Body of pancreas (tissue), 4 donors: ENCODE data around the gene RSF1. TPM values are rescaled to one million over a fixed set of nuclear protein-coding genes. Genes with fewer than 3 reads are reported as not detected.

Source experiments
- ATAC-seq: fragments of 150-250 bp; one replicate; pipeline ENCODE4 v1.9.1; 2016
- DNase-seq, 4 donors: peaks; one replicate each; pipeline ENCODE4 v3.0.0-alpha.2; 2019
- H3K27ac ChIP-seq, 4 donors: fragments of 200-600 bp; sonication (generic); 1 replicate in 3 of 4; 2 replicates in 1 of 4; pipeline versions ENCODE4 v1.5.1 to v1.6.1; 2016 to 2019; ENCODE audit warnings: mild to moderate bottlenecking in 1 of 4, mixed read lengths in 1 of 4, moderate library complexity in 1 of 4
- H3K27me3 ChIP-seq, 2 donors: fragments of 200-600 bp; sonication (generic); one replicate each; pipeline ENCODE4 v1.6.0; 2016; ENCODE audit warnings: mild to moderate bottlenecking in 1 of 2
- H3K36me3 ChIP-seq, 2 donors: fragments of 200-600 bp; sonication (generic); replicated peaks in 1 of 2; 2 replicates each; pipeline ENCODE4 v1.5.1; 2016; ENCODE audit warnings: low read depth in 2 of 2; ENCODE audit not compliant: insufficient read depth in 1 of 2
- H3K4me1 ChIP-seq: fragments of 200-600 bp; sonication (generic); one replicate; pipeline ENCODE4 v1.6.0; 2016
- H3K4me3 ChIP-seq, 2 donors: fragments of 200-600 bp; sonication (generic); 1 replicate in 1 of 2; 2 replicates in 1 of 2; pipeline ENCODE4 v1.5.1; 2016 to 2019
- H3K9me3 ChIP-seq, 3 donors: fragments of 200-600 bp; sonication (generic); 1 replicate in 2 of 3; 2 replicates in 1 of 3; pipeline ENCODE4 v1.5.1; 2016
- CTCF ChIP-seq, 7 experiments: fragments of 450-650 bp in 4 of 7; fragments of 200-600 bp in 3 of 7; sonication (generic) in 3 of 7; IDR thresholded peaks; one replicate each; pipeline ENCODE4 v1.5.1; 2016 to 2019; ENCODE audit warnings: antibody characterized with exemption in 7 of 7
- POLR2A ChIP-seq, 3 donors: fragments of 450-650 bp; IDR thresholded peaks; one replicate each; pipeline ENCODE4 v1.6.1; 2016; ENCODE audit warnings: antibody characterized with exemption in 3 of 3, mild to moderate bottlenecking in 2 of 3
- WGBS, 2 donors: methylation state at CpG; one replicate each; pipeline ENCODE4 v1.1.5; 2017; 5-methylcytosine and 5-hydroxymethylcytosine counted together
- intact Hi-C: fragments of 100-400 bp; cut with DNase I; formaldehyde crosslinking; loops from one replicate; pipeline ENCODE4 v1.15.1; 2023
- total RNA-seq, 2 donors: library from RNA; depleted of rRNA; stranded (reverse); fragments of >200 nt; gene quantifications; one replicate each; pipeline ENCODE4 v1.1.0, GENCODE V29; 2016

RSF1 gene
- total RNA-seq, 2 donors from 2014 or later: 18.2 to 129 TPM

- H3K4me3 ChIP-seq: no peak overlapping the region
- no peaks in the 10 kb centered on the region for H3K9me3 ChIP-seq
- no peaks in the 10 kb centered on the region for H3K36me3 ChIP-seq
- peaks cover 6% of the 10 kb centered on the region for H3K4me1 ChIP-seq
- DNase-seq: no peak
- no peak overlapping the region for H3K27ac ChIP-seq
- H3K27me3 ChIP-seq: no peaks in the 10 kb centered on the region
- no peak for TF ChIP-seq CTCF (IDR thresholded peaks at IDR 0.05)
- TF ChIP-seq POLR2A (IDR thresholded peaks at IDR 0.05): no peak
- ATAC-seq: no peak
- intact Hi-C loops: no loop called here
- WGBS, 2 donors: 32% methylated on average over 2 of the region's 2 CpGs
Observed at GRCh38 chr11:77775936-77776335, 44.6 kb downstream of the RSF1 start.

- H3K27ac ChIP-seq: no peak overlapping the region
- ATAC-seq: no peak
- H3K4me3 ChIP-seq: no peak overlapping the region
- H3K4me1 ChIP-seq: peaks cover 25% of the 10 kb centered on the region
- H3K9me3 ChIP-seq: no peaks in the 10 kb centered on the region
- no peak for DNase-seq
- H3K36me3 ChIP-seq: no peaks in the 10 kb centered on the region
- intact Hi-C loops: no loop called here
- no peak for TF ChIP-seq CTCF (IDR thresholded peaks at IDR 0.05)
- no peak for TF ChIP-seq POLR2A (IDR thresholded peaks at IDR 0.05)
- no peaks in the 10 kb centered on the region for H3K27me3 ChIP-seq
- 62 to 71% methylated on average over 4 of the region's 4 CpGs for WGBS, 2 donors
Observed at GRCh38 chr11:77771135-77771534, 49.4 kb downstream of the RSF1 start.

GRCh38 chr11:77770629-77771028, 49.9 kb downstream of the RSF1 start:
- intact Hi-C loops: no loop called here
- TF ChIP-seq CTCF (IDR thresholded peaks at IDR 0.05) (no peak), POLR2A (IDR thresholded peaks at IDR 0.05) (no peak)

GRCh38 chr11:77762426-77762825, 58.1 kb downstream of the RSF1 start:
- Histone ChIP-seq H3K4me1 (peaks cover 13% of the 10 kb centered on the region), H3K4me3 (no peak overlapping the region), H3K9me3 (no peaks in the 10 kb centered on the region), H3K36me3 (peaks cover 4 to 5% of the 10 kb centered on the region in 2 donors), H3K27me3 (no peaks in the 10 kb centered on the region), H3K27ac (no peak overlapping the region)
- DNase-seq (no peak), ATAC-seq (no peak)
- intact Hi-C loops: no loop called here
- TF ChIP-seq CTCF (IDR thresholded peaks at IDR 0.05): no peak
- no peak for TF ChIP-seq POLR2A (IDR thresholded peaks at IDR 0.05)

More at GRCh38 chr11:77770629-77771028, 49.9 kb downstream of the RSF1 start:
- Histone ChIP-seq H3K4me3 (no peak overlapping the region), H3K27ac (no peak overlapping the region), H3K9me3 (no peaks in the 10 kb centered on the region), H3K27me3 (no peaks in the 10 kb centered on the region), H3K4me1 (peaks cover 26% of the 10 kb centered on the region), H3K36me3 (no peaks in the 10 kb centered on the region)
- ATAC-seq: no peak
- DNase-seq: no peak

- no peaks in the 10 kb centered on the region for H3K27me3 ChIP-seq
- H3K4me3 ChIP-seq: no peak overlapping the region
- 70 to 81% methylated on average over 3 of the region's 3 CpGs for WGBS, 2 donors
- TF ChIP-seq POLR2A (IDR thresholded peaks at IDR 0.05): no peak
- TF ChIP-seq CTCF (IDR thresholded peaks at IDR 0.05): no peak
- ATAC-seq (no peak), DNase-seq (no peak)
- H3K9me3 ChIP-seq: no peaks in the 10 kb centered on the region
- intact Hi-C loops: no loop called here
- H3K27ac ChIP-seq: no peak overlapping the region
- peaks cover 4 to 5% of the 10 kb centered on the region in 2 donors for H3K36me3 ChIP-seq
- H3K4me1 ChIP-seq: peaks cover 4% of the 10 kb centered on the region
Observed at GRCh38 chr11:77761491-77761890, 59.0 kb downstream of the RSF1 start.
